Heart left ventricle (tissue), 13 donors: ENCODE data around the gene LRRC2.

Source experiments
- POLR2A ChIP-seq, 2 donors: fragments of 450-650 bp; IDR thresholded peaks; one replicate each; pipeline ENCODE4 v1.6.1; 2017; ENCODE audit warnings: antibody characterized with exemption in 2 of 2, mild to moderate bottlenecking in 2 of 2, moderate library complexity in 2 of 2
- TF ChIP-seq, protein P1 (sequence below), 12 donors: fragments of 200-600 bp; sonication (generic) in 4 of 12; IDR thresholded peaks; one replicate each; pipeline versions ENCODE4 v1.5.0 to v1.8.0; 2018 to 2022; ENCODE audit warnings: antibody characterized with exemption in 12 of 12, mild to moderate bottlenecking in 5 of 12
- donor health status: ischemic (EF 13 %, LVEDD 7.1; RV severe dilation, severe dysfunction).
- donor health status: DM: no; HTN: yes; CAD: no.
- donor health status: DM: no; HTN: no; CAD: no.
- donor health status: ischemic (EF 25% LVEDD 6.9; RV normal size, moderate dysfunction).
- donor health status: ischemic (EF 25% LVEDD 5.7; RV mildly dilated, moderate dysfunction).
- donor health status: ischemic (EF 35%, LVEDD 5.7; RV mildly dilated, moderate dysfunction).
- donor health status: nonischemic (EF 11% LVEDD 7.7; RV severe dilation, severe dysfunction).
- donor health status: DM: yes; HTN: yes; CAD: no.
- donor health status: PGD.
- donor health status: ischemic (EF 29% LVEDD 5.4; RV normal size, mild dysfunction).
- donor health status: nonischemic (EF 23%, LVEDD 6.1; RV moderate dilation, normal function).

DNA sequence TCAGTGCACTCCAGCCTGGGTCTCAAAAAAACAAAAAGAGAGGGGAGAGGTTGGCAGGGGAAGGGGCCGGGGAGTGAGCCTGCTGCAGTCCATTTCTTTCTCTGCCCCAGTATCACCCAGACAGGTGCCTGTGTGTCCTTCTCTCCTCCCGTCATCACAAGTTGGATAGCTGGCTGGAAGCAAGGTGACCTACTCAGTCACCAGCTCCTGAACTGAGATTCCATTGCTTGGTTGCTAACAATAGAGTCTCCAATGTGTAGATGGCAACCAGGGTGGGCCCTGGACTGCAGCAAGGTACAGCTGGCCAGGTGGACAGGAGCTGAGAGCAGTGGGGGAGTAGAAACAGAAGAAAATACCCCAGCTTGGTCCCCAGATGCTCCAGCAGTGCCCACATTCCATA, 4.6 kb downstream of the LRRC2 start:
- TF ChIP-seq, protein P1, sequence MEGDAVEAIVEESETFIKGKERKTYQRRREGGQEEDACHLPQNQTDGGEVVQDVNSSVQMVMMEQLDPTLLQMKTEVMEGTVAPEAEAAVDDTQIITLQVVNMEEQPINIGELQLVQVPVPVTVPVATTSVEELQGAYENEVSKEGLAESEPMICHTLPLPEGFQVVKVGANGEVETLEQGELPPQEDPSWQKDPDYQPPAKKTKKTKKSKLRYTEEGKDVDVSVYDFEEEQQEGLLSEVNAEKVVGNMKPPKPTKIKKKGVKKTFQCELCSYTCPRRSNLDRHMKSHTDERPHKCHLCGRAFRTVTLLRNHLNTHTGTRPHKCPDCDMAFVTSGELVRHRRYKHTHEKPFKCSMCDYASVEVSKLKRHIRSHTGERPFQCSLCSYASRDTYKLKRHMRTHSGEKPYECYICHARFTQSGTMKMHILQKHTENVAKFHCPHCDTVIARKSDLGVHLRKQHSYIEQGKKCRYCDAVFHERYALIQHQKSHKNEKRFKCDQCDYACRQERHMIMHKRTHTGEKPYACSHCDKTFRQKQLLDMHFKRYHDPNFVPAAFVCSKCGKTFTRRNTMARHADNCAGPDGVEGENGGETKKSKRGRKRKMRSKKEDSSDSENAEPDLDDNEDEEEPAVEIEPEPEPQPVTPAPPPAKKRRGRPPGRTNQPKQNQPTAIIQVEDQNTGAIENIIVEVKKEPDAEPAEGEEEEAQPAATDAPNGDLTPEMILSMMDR (IDR thresholded peaks at IDR 0.05), result no peak
- no peak for TF ChIP-seq POLR2A (IDR thresholded peaks at IDR 0.05)
